ENCODE data around the gene JTB.

Gene JTB

DNA sequence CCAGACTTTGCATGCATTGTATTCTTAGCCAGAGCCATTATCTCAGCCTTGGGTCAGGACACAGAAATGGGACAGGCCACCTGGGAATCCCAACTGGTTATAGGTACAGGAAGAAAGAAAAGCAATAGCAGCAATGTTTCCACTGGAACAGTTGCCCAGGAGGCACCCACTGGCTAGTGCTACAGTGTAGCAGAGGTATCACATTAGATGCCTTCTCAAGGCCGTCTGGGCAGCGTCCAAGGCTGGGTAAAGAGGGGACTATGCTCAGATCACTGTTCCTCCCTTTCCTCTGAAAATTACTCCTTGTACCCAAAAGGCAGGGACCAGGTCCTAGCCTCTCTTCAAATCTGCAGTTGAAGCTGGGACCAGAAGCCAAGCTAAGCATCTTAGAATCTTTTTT lies 7.1 kb downstream of the JTB start:
- no peaks in the 10 kb centered on the region for H4K20me1 ChIP-seq (ENCODE audit: insufficient read depth)
- no peak overlapping the region for H3K4me2 ChIP-seq
- H3K9ac ChIP-seq = no peak overlapping the region
- TF ChIP-seq, protein P1, sequence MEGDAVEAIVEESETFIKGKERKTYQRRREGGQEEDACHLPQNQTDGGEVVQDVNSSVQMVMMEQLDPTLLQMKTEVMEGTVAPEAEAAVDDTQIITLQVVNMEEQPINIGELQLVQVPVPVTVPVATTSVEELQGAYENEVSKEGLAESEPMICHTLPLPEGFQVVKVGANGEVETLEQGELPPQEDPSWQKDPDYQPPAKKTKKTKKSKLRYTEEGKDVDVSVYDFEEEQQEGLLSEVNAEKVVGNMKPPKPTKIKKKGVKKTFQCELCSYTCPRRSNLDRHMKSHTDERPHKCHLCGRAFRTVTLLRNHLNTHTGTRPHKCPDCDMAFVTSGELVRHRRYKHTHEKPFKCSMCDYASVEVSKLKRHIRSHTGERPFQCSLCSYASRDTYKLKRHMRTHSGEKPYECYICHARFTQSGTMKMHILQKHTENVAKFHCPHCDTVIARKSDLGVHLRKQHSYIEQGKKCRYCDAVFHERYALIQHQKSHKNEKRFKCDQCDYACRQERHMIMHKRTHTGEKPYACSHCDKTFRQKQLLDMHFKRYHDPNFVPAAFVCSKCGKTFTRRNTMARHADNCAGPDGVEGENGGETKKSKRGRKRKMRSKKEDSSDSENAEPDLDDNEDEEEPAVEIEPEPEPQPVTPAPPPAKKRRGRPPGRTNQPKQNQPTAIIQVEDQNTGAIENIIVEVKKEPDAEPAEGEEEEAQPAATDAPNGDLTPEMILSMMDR (conservative IDR thresholded peaks at IDR 0.05; ENCODE audit: low read depth, low read length) = no peak
- no peak overlapping the region for H3K4me3 ChIP-seq (IDR thresholded peaks at IDR 0.05; ENCODE audit: insufficient read depth, low read depth, low read length)
- H3K4me1 ChIP-seq (ENCODE audit: low read depth, poor library complexity, severe bottlenecking) = peaks cover 34% of the 10 kb centered on the region
- H3K36me3 ChIP-seq (ENCODE audit: insufficient read depth) = peaks cover 12% of the 10 kb centered on the region; the same call in 1 of the 2 replicates
- H3K79me2 ChIP-seq (ENCODE audit: insufficient read depth, low read depth) = peaks cover 17% of the 10 kb centered on the region
- no peak overlapping the region for H2AFZ ChIP-seq (ENCODE audit: low read depth)
- no peaks in the 10 kb centered on the region for H3K27me3 ChIP-seq (ENCODE audit: insufficient read depth, low read depth)
- H3K27ac ChIP-seq = no peak overlapping the region

DNA sequence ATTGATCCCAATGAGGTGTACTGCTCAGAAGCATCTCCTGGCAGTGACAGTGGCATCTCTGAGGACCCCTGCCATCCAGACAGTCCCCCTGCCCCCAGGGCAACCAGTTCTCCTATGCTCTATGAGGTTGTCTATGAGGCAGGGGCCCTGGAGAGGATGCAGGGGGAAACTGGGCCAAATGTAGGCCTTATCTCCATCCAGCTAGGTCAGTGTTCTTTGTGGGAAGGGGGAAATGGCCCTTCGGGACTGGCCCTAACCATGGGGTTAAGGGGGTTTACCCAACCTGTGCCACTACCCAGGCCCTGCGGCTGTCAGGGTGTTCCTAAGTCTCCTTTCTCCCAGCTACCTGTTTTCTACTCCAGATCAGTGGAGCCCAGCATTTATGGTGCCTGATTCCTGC lies 8.5 kb downstream of the JTB start:
- TF ChIP-seq, protein P1 (conservative IDR thresholded peaks at IDR 0.05; ENCODE audit: low read depth, low read length) = no peak
- Histone ChIP-seq H3K9ac (no peak overlapping the region), H3K27ac (no peak overlapping the region), H2AFZ (ENCODE audit: low read depth) (no peak overlapping the region), H3K4me3 (IDR thresholded peaks at IDR 0.05; ENCODE audit: insufficient read depth, low read depth, low read length) (no peak overlapping the region), H4K20me1 (ENCODE audit: insufficient read depth) (no peaks in the 10 kb centered on the region), H3K79me2 (ENCODE audit: insufficient read depth, low read depth) (peaks cover 20% of the 10 kb centered on the region), H3K4me1 (ENCODE audit: low read depth, poor library complexity, severe bottlenecking) (peaks cover 47% of the 10 kb centered on the region), H3K36me3 (ENCODE audit: insufficient read depth) (peaks cover 3% of the 10 kb centered on the region; the same call in 1 of the 2 replicates), H3K4me2 (no peak overlapping the region), H3K27me3 (ENCODE audit: insufficient read depth, low read depth) (no peaks in the 10 kb centered on the region)

DNA sequence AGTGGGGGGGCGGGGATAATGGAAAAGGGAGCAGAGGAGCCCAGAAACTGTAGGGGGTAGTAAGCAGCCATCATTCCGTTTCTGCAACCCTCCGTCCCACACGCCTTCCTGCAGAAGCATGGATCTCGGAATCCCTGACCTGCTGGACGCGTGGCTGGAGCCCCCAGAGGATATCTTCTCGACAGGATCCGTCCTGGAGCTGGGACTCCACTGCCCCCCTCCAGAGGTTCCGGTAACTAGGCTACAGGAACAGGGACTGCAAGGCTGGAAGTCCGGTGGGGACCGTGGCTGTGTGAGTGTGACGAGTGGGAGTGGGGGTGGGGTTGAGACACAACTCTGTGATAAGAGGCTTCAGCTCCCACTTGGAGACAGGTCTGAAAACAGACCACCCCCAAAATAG lies 9.1 kb downstream of the JTB start:
- Histone ChIP-seq H3K4me3 (IDR thresholded peaks at IDR 0.05; ENCODE audit: insufficient read depth, low read depth, low read length) (no peak overlapping the region), H3K27ac (no peak overlapping the region), H3K4me2 (peak overlapping the region; percentile 77; the same call in 1 of the 2 replicates), H3K27me3 (ENCODE audit: insufficient read depth, low read depth) (no peaks in the 10 kb centered on the region), H2AFZ (ENCODE audit: low read depth) (no peak overlapping the region; the same call in 1 of the 2 replicates), H3K4me1 (ENCODE audit: low read depth, poor library complexity, severe bottlenecking) (peaks cover 49% of the 10 kb centered on the region), H4K20me1 (ENCODE audit: insufficient read depth) (no peaks in the 10 kb centered on the region), H3K9ac (no peak overlapping the region), H3K79me2 (ENCODE audit: insufficient read depth, low read depth) (peaks cover 20% of the 10 kb centered on the region), H3K36me3 (ENCODE audit: insufficient read depth) (no peaks in the 10 kb centered on the region)
- TF ChIP-seq, protein P1 (conservative IDR thresholded peaks at IDR 0.05; ENCODE audit: low read depth, low read length) = no peak

DNA sequence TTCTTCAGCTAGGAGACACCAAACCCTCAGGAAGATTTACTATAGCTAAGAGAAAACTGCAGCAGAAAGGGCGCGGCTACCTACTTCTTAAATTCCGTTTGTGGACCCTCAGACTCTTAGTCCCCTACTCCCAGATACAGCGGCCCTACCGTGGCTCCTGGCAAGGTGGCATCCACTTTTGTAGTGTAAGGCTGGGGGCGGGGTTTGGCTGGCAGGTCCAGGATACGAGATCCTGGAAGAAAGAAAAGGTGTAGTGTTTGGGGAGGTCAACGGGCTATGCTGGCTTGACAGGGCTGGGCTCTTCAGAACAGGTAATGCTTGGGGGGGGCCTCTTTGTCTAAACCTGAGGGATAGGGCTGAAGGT lies 9.5 kb downstream of the JTB start:
- Histone ChIP-seq H3K4me3 (IDR thresholded peaks at IDR 0.05; ENCODE audit: insufficient read depth, low read depth, low read length) (peak overlapping the region; percentile 100), H2AFZ (ENCODE audit: low read depth) (peak overlapping the region; percentile 85), H3K79me2 (ENCODE audit: insufficient read depth, low read depth) (peaks cover 22% of the 10 kb centered on the region), H3K9ac (peak overlapping the region; percentile 82), H3K36me3 (ENCODE audit: insufficient read depth) (no peaks in the 10 kb centered on the region), H3K4me2 (peak overlapping the region; percentile 77), H3K4me1 (ENCODE audit: low read depth, poor library complexity, severe bottlenecking) (peaks cover 49% of the 10 kb centered on the region), H3K27me3 (ENCODE audit: insufficient read depth, low read depth) (no peaks in the 10 kb centered on the region), H4K20me1 (ENCODE audit: insufficient read depth) (no peaks in the 10 kb centered on the region), H3K27ac (peak overlapping the region; percentile 81)
- TF ChIP-seq, protein P1 (conservative IDR thresholded peaks at IDR 0.05; ENCODE audit: low read depth, low read length) = peak; percentile 56

All from KMS-11 (cell line).